ENCODE results near the gene ITPR2.

ITPR2 gene

GRCh38 chr12:26400627-26401026, 432.4 kb downstream of the ITPR2 start:
- no peak for DNase-seq (ENCODE audit: extremely low read depth, insufficient read length)
- Histone ChIP-seq H3K36me3 (ENCODE audit: control insufficient read depth, insufficient read depth, low read length) (peaks cover 10% of the 10 kb centered on the region), H3K27me3 (replicated peaks; ENCODE audit: control insufficient read depth, insufficient read depth, low read length) (no peaks in the 10 kb centered on the region), H3K4me3 (replicated peaks; ENCODE audit: low read depth, low read length) (no peak overlapping the region)
- TF ChIP-seq, protein P1, sequence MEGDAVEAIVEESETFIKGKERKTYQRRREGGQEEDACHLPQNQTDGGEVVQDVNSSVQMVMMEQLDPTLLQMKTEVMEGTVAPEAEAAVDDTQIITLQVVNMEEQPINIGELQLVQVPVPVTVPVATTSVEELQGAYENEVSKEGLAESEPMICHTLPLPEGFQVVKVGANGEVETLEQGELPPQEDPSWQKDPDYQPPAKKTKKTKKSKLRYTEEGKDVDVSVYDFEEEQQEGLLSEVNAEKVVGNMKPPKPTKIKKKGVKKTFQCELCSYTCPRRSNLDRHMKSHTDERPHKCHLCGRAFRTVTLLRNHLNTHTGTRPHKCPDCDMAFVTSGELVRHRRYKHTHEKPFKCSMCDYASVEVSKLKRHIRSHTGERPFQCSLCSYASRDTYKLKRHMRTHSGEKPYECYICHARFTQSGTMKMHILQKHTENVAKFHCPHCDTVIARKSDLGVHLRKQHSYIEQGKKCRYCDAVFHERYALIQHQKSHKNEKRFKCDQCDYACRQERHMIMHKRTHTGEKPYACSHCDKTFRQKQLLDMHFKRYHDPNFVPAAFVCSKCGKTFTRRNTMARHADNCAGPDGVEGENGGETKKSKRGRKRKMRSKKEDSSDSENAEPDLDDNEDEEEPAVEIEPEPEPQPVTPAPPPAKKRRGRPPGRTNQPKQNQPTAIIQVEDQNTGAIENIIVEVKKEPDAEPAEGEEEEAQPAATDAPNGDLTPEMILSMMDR (IDR thresholded peaks at IDR 0.05; ENCODE audit: insufficient read depth, low read length, poor library complexity, severe bottlenecking): no peak

GRCh38 chr12:26399381-26399780, 433.6 kb downstream of the ITPR2 start:
- TF ChIP-seq, protein P1 (IDR thresholded peaks at IDR 0.05; ENCODE audit: insufficient read depth, low read length, poor library complexity, severe bottlenecking): no peak
- DNase-seq (ENCODE audit: extremely low read depth, insufficient read length): no peak
- H3K27me3 ChIP-seq (replicated peaks; ENCODE audit: control insufficient read depth, insufficient read depth, low read length): no peaks in the 10 kb centered on the region
- peaks cover 14% of the 10 kb centered on the region for H3K36me3 ChIP-seq (ENCODE audit: control insufficient read depth, insufficient read depth, low read length)
- H3K4me3 ChIP-seq (replicated peaks; ENCODE audit: low read depth, low read length): no peak overlapping the region

GRCh38 chr12:26396402-26396801, 436.6 kb downstream of the ITPR2 start:
- H3K4me3 ChIP-seq (replicated peaks; ENCODE audit: low read depth, low read length): no peak overlapping the region
- peaks cover 9% of the 10 kb centered on the region for H3K36me3 ChIP-seq (ENCODE audit: control insufficient read depth, insufficient read depth, low read length)
- H3K27me3 ChIP-seq (replicated peaks; ENCODE audit: control insufficient read depth, insufficient read depth, low read length): no peaks in the 10 kb centered on the region
- no peak for DNase-seq (ENCODE audit: extremely low read depth, insufficient read length)
- TF ChIP-seq, protein P1 (IDR thresholded peaks at IDR 0.05; ENCODE audit: insufficient read depth, low read length, poor library complexity, severe bottlenecking): no peak

GRCh38 chr12:26389343-26389742, 443.7 kb downstream of the ITPR2 start:
- Histone ChIP-seq H3K4me3 (replicated peaks; ENCODE audit: low read depth, low read length) (no peak overlapping the region), H3K27me3 (replicated peaks; ENCODE audit: control insufficient read depth, insufficient read depth, low read length) (no peaks in the 10 kb centered on the region), H3K36me3 (ENCODE audit: control insufficient read depth, insufficient read depth, low read length) (peaks cover 6% of the 10 kb centered on the region)
- TF ChIP-seq, protein P1 (IDR thresholded peaks at IDR 0.05; ENCODE audit: insufficient read depth, low read length, poor library complexity, severe bottlenecking): no peak
- no peak for DNase-seq (ENCODE audit: extremely low read depth, insufficient read length)

GRCh38 chr12:26384536-26384935, 448.5 kb downstream of the ITPR2 start:
- TF ChIP-seq, protein P1 (IDR thresholded peaks at IDR 0.05; ENCODE audit: insufficient read depth, low read length, poor library complexity, severe bottlenecking): no peak
- no peak for DNase-seq (ENCODE audit: extremely low read depth, insufficient read length)
- no peaks in the 10 kb centered on the region for H3K27me3 ChIP-seq (replicated peaks; ENCODE audit: control insufficient read depth, insufficient read depth, low read length)
- peaks cover 6% of the 10 kb centered on the region for H3K36me3 ChIP-seq (ENCODE audit: control insufficient read depth, insufficient read depth, low read length)
- H3K4me3 ChIP-seq (replicated peaks; ENCODE audit: low read depth, low read length): no peak overlapping the region

GRCh38 chr12:26383041-26383440, 450.0 kb downstream of the ITPR2 start:
- TF ChIP-seq, protein P1 (IDR thresholded peaks at IDR 0.05; ENCODE audit: insufficient read depth, low read length, poor library complexity, severe bottlenecking): no peak
- no peak overlapping the region for H3K4me3 ChIP-seq (replicated peaks; ENCODE audit: low read depth, low read length)
- H3K36me3 ChIP-seq (ENCODE audit: control insufficient read depth, insufficient read depth, low read length): peaks cover 6% of the 10 kb centered on the region
- DNase-seq (ENCODE audit: extremely low read depth, insufficient read length): no peak
- H3K27me3 ChIP-seq (replicated peaks; ENCODE audit: control insufficient read depth, insufficient read depth, low read length): no peaks in the 10 kb centered on the region
